Islet precursor cell (in vitro differentiated cells): ENCODE results near the gene MS4A3.
"Not testable (repeated sequence)": the region's sequence is repeated elsewhere in the genome, so short reads cannot be mapped to it uniquely, and the experiment has no call there.

Source experiments
- DNase-seq: peaks from one replicate; pipeline ENCODE4 v3.0.0-alpha.2; 2018

Gene MS4A3

DNA sequence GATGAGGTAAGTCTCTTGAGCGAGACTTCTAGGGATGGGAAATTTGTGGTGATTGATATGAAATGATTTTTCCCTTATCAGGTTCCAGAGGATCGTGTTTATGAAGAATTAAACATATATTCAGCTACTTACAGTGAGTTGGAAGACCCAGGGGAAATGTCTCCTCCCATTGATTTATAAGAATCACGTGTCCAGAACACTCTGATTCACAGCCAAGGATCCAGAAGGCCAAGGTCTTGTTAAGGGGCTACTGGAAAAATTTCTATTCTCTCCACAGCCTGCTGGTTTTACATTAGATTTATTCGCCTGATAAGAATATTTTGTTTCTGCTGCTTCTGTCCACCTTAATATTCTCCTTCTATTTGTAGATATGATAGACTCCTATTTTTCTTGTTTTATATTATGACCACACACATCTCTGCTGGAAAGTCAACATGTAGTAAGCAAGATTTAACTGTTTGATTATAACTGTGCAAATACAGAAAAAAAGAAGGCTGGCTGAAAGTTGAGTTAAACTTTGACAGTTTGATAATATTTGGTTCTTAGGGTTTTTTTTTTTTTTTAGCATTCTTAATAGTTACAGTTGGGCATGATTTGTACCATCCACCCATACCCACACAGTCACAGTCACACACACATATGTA, 39.1 kb downstream of the MS4A3 start:
- DNase-seq = no peak

DNA sequence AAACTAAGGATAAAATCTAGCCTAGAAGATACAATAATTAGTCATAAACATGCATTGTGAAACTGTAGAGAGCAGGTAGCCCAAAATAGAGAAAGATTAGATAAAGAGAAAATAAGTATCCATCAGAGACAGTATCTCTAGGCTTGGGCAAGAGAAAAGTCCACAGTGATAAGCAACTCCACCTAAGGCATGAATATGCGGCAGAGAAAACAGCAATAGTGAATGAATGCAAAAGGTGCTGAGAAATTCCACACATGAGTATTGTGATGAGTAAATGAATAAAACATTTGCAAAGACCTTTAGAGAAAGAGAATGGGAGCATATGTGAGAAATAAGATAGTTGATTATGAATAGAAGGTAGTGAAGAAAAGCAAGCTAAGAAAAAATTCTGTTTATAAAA, 40.7 kb downstream of the MS4A3 start:
- no peak for DNase-seq

DNA sequence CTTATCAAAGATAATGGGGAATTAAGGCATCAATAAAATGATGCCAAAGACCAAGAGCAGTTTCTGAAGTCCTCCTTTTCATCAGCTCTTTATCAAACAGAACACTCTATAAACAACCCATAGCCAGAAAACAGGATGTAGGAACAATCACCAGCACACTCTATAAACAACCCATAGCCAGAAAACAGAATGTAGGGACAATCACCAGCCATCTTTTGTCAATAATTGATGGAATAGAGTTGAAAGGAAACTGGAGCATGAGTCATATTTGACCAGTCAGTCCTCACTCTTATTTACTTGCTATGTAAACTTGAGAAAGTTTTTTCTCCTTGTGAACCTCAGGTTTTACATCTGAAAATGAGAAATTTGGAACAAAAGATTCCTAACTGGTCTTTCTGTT, 42.0 kb downstream of the MS4A3 start:
- DNase-seq = no peak

DNA sequence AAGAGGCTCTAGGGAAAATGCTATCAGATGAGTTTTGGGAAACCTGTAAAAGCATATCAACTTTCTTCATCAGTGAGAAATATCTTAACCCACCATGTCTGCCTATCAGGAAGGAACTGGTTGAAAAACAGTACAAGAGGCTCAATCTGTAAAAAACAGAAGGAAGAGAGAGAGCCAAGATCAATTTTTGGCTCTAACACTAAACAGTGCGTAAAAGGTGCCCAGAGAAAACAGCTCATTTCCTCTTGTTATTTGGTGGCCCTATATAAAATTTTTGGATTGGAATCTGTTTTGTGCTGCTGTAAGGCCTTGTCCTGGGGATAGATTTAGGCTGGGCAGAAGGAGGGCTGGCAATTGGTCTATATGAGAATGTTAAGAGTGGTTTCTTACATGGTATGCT, 44.1 kb downstream of the MS4A3 start:
- no peak for DNase-seq

DNA sequence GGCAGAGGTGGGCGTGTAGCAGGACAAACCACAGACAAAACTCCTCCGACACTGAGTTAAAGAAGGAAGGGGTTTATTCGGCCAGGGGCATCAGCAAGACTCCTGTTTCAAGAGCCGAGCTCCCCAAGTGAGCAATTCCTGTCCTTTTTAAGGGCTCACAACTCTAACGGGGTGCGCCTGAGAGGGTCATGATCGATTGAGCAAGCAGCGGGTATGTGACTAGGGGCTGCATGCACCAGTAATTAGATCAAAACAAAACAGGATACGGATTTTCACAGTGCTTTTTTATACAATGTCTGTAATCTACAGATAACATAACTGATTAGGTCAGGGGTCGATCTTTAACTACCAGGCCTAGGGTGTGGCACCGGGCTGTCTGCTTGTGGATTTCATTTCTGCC, 44.9 kb downstream of the MS4A3 start:
- not testable (repeated sequence) for DNase-seq

DNA sequence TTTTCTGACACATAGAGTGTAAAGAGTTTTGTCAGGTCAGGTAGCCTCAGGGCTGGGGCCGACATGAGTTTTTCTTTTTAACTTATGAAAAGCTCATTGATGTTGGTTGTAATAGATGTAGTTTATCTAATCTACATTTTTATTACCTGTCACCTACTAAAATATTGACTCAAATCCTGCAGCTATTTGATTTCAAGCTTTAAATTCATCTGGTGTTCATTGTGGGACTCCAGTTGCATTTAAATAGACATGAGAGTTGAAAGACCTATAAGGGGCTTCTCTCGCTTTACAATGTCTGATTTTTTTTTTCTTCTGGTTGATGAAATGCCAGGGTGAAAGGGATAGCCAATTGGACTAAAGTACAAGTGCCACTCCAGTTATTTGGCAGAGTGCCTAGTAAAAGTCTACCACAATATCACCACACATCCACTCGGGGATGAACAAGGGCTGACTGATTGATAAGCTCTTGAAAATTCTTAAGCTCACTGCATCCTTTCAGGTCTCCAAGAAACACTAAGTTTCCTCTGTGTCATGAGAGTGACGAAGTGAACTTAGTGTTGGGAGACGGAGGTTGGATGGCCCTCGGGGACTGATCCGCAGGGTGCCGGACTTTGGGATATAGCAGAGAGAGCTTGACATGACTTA, 48.1 kb downstream of the MS4A3 start:
- DNase-seq = not testable (repeated sequence)

DNA sequence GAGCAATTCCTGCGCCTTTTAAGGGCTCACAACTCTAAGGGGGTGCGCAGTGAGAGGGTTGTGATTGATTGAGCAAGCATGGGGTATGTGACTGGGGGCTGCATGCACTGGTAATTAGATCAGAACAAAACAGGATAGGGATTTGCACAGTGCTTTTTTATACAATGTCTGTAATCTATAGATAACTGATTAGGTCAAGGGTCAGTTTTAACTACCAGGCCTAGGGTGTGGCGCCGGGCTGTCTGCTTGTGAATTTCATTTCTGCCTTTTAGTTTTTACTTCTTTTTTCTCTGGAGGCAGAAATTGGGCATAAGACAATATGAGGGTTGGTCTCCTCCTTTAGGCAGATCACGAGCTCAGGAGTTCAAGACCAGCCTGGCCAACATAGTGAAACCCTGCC, 52.2 kb downstream of the MS4A3 start:
- DNase-seq = not testable (repeated sequence)

DNA sequence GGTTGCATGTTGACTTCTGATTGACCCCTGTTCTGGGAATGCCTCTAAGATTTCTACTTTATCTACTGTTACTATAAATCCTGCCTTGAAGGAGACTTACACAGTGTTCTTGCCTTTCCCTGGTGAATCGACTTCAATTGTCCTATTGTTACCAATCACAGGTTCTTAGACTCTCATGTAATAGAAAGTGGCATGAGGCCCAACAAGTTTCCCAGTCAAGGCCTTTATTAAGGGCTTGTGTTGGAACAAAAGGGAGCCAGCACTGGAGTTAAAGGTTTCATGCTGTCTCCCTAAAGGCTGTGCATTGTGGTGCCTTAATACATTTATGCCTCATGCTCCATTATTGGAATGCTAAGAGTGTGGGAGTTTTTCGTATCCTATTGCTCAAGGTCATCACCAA, 55.3 kb downstream of the MS4A3 start:
- DNase-seq = no peak

DNA sequence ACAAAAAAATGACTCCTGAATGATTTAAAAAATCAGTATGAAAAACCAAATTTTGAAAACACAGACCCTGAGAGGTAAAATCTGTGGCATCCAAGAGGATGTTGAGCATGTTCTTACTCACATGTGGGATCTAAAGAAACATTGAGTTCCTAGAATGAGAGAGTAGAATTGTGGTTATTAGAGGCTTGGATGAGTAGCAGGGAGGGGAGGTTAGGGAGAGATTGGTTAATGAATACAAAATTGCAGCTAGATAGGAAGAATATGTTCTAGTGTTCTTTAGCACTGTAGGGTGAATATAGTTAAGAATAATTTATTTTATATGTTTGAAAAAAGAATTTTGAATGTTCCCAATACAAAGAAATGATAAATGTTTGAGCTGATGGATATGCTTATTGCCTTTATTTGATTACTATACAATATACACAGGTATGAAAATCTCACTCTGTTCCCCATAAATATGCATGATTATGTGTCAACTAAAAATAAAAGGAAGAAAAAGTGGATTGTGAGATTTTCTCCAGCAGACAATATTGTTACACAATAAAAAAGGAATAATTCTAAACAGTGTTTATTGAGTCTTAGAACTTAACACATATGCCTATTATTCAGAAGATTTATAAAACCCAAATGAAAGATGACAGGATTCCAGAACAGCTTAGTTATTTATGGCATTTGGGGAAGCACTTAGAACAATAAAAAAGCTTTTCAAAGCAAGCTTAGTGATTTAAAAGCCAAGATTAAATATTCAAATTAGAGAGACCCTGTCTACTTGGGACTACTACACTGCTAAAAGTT, 60.7 kb downstream of the MS4A3 start:
- no peak for DNase-seq

DNA sequence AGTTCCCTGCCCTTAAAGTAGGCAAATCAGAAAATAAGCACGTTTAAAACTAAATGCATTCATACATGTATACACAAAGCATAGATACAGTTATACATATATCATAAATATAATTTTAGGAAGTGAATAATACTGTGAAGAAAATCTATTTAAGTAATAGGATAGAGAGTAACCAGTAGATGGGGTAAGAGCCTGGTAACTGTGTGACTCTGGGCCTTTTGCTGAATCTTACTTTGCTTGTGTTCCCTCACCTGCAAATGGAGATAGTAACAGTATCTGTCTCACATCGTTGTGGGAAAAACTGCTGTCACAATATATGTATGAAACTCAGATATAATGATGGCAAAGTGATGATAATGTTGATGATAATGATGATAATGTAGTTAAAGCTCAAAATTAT, 61.9 kb downstream of the MS4A3 start:
- DNase-seq = no peak

DNA sequence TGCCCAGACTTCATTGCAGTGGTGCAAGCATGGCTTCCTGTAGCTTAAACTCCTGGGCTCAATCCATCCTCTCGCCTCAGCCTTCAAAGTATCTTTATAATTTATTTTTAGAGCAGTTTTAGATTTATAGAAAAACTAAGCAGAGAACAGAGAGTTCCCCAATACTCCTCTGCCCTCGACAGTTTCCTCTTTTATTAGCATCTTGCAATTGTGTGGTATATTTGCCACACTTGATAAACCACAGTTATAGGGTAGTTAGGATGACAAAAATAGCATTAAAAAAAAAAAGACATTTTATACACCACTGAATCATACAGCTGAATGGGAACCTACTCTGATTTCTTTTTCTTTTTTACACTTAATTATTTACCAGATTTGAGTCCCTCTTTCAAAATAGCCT, 63.2 kb downstream of the MS4A3 start:
- no peak for DNase-seq
